Fibroblast of lung (primary cell): ENCODE data around the gene NAP1L1. TPM values are rescaled to one million over a fixed set of nuclear protein-coding genes. Genes with fewer than 3 reads are reported as not detected.

ENCODE experiments used
- DNase-seq, 2 donors: peaks; one replicate each; pipeline versions ENCODE4 v3.0.0 to v3.0.0-alpha.2; 2010; ENCODE audit warnings: low read depth in 2 of 2
- H2AFZ ChIP-seq: 2 replicates; pipeline ENCODE4 v1.5.1; 2012; ENCODE audit warnings: low read length, control low read depth, inconsistent platforms
- H3K27ac ChIP-seq: 2 replicates; pipeline ENCODE4 v1.5.1; 2011; ENCODE audit warnings: low read length, control low read depth; ENCODE audit not compliant: insufficient read depth
- H3K27me3 ChIP-seq: 2 replicates; pipeline ENCODE4 v1.5.1; 2011; ENCODE audit warnings: mild to moderate bottlenecking, low read length; ENCODE audit not compliant: control insufficient read depth, insufficient read depth
- H3K36me3 ChIP-seq: 2 replicates; pipeline ENCODE4 v1.5.1; 2011; ENCODE audit warnings: low read length; ENCODE audit not compliant: control insufficient read depth, insufficient read depth
- H3K4me1 ChIP-seq: 2 replicates; pipeline ENCODE4 v1.5.1; 2011; ENCODE audit warnings: low read length; ENCODE audit not compliant: control insufficient read depth, insufficient read depth; ENCODE audit errors: extremely low read depth
- H3K4me2 ChIP-seq: 2 replicates; pipeline ENCODE4 v1.5.1; 2011; ENCODE audit warnings: low read length, control low read depth; ENCODE audit not compliant: insufficient read depth; ENCODE audit errors: extremely low read depth
- H3K4me3 ChIP-seq, 4 experiments: fragments of 200-600 bp in 1 of 4; sonication (generic) in 1 of 4; replicated peaks in 1 of 4; 2 replicates each; pipeline ENCODE4 v1.5.1; 2011 to 2016; ENCODE audit warnings: low read length in 4 of 4, low read depth in 3 of 4, mild to moderate bottlenecking in 3 of 4, control low read depth in 2 of 4, inconsistent platforms in 1 of 4, mixed read lengths in 1 of 4; ENCODE audit not compliant: insufficient read depth in 1 of 4; ENCODE audit errors: control extremely low read depth in 1 of 4
- H3K79me2 ChIP-seq: 2 replicates; pipeline ENCODE4 v1.5.1; 2012; ENCODE audit warnings: mild to moderate bottlenecking, low read length, inconsistent platforms; ENCODE audit not compliant: control insufficient read depth, insufficient read depth
- H3K9ac ChIP-seq: 2 replicates; pipeline ENCODE4 v1.5.1; 2011; ENCODE audit warnings: mild to moderate bottlenecking, low read length, control low read depth; ENCODE audit not compliant: insufficient read depth
- H3K9me3 ChIP-seq: 2 replicates; pipeline ENCODE4 v1.5.1; 2012; ENCODE audit warnings: low read depth, low read length; ENCODE audit not compliant: control insufficient read depth, insufficient read depth
- H4K20me1 ChIP-seq: 2 replicates; pipeline ENCODE4 v1.5.1; 2011; ENCODE audit warnings: low read length; ENCODE audit not compliant: control insufficient read depth, insufficient read depth; ENCODE audit errors: extremely low read depth
- EZH2 ChIP-seq: IDR thresholded peaks from 2 replicates; pipeline ENCODE4 v1.5.1; 2012; ENCODE audit warnings: low read length, control low read depth, mild to moderate bottlenecking; ENCODE audit errors: missing control alignments
- polyA plus RNA-seq, 2 donors: library from polyadenylated mRNA; depleted of rRNA in 1 of 2; stranded (reverse) in 1 of 2; unstranded in 1 of 2; fragments of >200 nt; gene quantifications; 2 replicates each; pipeline ENCODE4 v1.2.1, GENCODE V29; 2011 to 2012; ENCODE audit warnings: missing spikeins in 1 of 2
- total RNA-seq: library from RNA; depleted of rRNA; stranded (reverse); fragments of >200 nt; gene quantifications from 2 replicates; pipeline ENCODE4 v1.2.1, GENCODE V29; 2014
- TF ChIP-seq, protein P1 (sequence below), 2 donors: IDR thresholded peaks in 1 of 2; conservative IDR thresholded peaks in 1 of 2; 1 replicate in 1 of 2; 2 replicates in 1 of 2; pipeline ENCODE4 v1.5.1; 2011 to 2012; ENCODE audit warnings: low read length in 2 of 2, control low read depth in 1 of 2, inconsistent platforms in 1 of 2, low read depth in 1 of 2, mild to moderate bottlenecking in 1 of 2

The NAP1L1 gene
- total and polyA plus RNA-seq, 2 donors (not counting 1 experiment from before 2014, with no cell fraction given) = 275 to 695 TPM

DNA sequence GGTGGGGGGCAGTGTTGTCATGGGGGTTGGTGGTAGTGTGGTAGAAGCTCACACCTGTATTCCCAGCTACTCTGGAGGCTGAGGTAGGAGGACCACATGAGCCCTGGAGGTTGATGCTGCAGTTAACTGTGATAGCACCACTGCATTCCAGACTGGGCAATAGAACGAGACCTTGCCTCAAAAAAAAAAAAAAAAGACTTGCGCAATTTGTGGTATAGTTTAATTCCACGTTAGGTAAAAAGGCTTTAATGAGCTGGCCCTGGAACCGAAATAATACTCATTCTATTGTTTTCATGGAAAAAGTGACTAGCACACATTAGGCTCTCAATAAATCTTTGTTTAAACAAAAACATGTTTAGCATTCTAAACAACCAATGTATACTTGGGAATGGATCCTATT lies 25.4 kb upstream of the NAP1L1 start:
- no peaks in the 10 kb centered on the region for H3K9me3 ChIP-seq
- no peak for DNase-seq
- H3K79me2 ChIP-seq = no peaks in the 10 kb centered on the region
- H2AFZ ChIP-seq = no peak overlapping the region
- H3K36me3 ChIP-seq = no peaks in the 10 kb centered on the region
- no peaks in the 10 kb centered on the region for H3K4me1 ChIP-seq
- H3K9ac ChIP-seq = no peak overlapping the region
- H4K20me1 ChIP-seq = no peaks in the 10 kb centered on the region
- TF ChIP-seq, protein P1, sequence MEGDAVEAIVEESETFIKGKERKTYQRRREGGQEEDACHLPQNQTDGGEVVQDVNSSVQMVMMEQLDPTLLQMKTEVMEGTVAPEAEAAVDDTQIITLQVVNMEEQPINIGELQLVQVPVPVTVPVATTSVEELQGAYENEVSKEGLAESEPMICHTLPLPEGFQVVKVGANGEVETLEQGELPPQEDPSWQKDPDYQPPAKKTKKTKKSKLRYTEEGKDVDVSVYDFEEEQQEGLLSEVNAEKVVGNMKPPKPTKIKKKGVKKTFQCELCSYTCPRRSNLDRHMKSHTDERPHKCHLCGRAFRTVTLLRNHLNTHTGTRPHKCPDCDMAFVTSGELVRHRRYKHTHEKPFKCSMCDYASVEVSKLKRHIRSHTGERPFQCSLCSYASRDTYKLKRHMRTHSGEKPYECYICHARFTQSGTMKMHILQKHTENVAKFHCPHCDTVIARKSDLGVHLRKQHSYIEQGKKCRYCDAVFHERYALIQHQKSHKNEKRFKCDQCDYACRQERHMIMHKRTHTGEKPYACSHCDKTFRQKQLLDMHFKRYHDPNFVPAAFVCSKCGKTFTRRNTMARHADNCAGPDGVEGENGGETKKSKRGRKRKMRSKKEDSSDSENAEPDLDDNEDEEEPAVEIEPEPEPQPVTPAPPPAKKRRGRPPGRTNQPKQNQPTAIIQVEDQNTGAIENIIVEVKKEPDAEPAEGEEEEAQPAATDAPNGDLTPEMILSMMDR (conservative IDR thresholded peaks at IDR 0.05 in 1 of 2, IDR thresholded peaks at IDR 0.05 in 1 of 2; ENCODE audit: low read depth in 1 of 2, low read length in 2 of 2) = no peak
- TF ChIP-seq EZH2 = no peak
- no peak overlapping the region for H3K4me2 ChIP-seq
- no peaks in the 10 kb centered on the region for H3K27me3 ChIP-seq
- H3K4me3 ChIP-seq = no peak overlapping the region
- no peak overlapping the region for H3K27ac ChIP-seq

DNA sequence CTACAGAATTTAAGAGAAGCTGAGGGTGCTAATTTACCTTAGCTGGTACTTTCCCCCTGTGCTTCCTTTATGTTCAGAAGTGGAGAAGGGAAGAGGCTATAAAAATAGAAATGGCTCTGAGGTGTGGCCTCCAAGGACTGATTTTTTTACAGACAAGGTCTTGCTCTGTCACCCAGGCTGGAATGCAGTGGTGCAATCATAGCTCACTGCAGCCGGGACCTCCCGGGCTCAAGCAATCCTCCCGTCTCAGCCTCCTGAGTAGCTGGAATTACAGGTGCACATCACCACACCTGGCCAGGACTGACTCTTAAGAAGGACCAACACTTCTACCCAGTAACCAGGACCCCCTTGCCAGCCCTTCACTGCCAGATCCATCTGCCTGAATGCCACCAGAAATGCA lies 23.9 kb upstream of the NAP1L1 start:
- Histone ChIP-seq H3K9ac (no peak overlapping the region), H2AFZ (no peak overlapping the region), H3K4me2 (no peak overlapping the region), H3K79me2 (no peaks in the 10 kb centered on the region), H3K27me3 (no peaks in the 10 kb centered on the region), H3K9me3 (no peaks in the 10 kb centered on the region), H3K36me3 (no peaks in the 10 kb centered on the region), H3K4me3 (no peak overlapping the region), H3K27ac (no peak overlapping the region), H4K20me1 (no peaks in the 10 kb centered on the region), H3K4me1 (no peaks in the 10 kb centered on the region)
- DNase-seq = no peak
- TF ChIP-seq, protein P1 (conservative IDR thresholded peaks at IDR 0.05 in 1 of 2, IDR thresholded peaks at IDR 0.05 in 1 of 2; ENCODE audit: low read depth in 1 of 2, low read length in 2 of 2) = no peak
- TF ChIP-seq EZH2 = no peak

DNA sequence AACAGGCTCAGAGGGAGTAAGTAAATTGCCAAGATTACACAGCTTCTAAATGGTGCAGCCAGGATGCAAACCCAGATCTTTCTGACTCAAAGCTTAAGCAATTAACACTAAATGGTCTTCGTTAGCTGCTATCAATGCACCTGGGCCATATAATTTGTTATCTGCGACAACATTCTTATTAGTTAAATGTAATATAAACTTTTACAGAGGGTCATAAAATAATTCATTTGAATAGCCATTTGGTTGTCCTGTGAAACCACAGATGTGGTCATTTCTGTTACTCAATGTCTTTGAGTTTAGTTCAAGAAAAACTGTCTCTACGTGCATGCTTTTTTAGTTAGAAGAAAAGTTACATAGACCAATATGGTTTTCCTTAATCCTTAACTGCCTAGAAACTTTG lies 22.1 kb upstream of the NAP1L1 start:
- TF ChIP-seq, protein P1 (conservative IDR thresholded peaks at IDR 0.05 in 1 of 2, IDR thresholded peaks at IDR 0.05 in 1 of 2; ENCODE audit: low read depth in 1 of 2, low read length in 2 of 2) = no peak
- TF ChIP-seq EZH2 = no peak
- Histone ChIP-seq H3K36me3 (no peaks in the 10 kb centered on the region), H2AFZ (no peak overlapping the region), H3K4me2 (no peak overlapping the region), H3K4me3 (no peak overlapping the region), H3K9ac (no peak overlapping the region), H4K20me1 (no peaks in the 10 kb centered on the region), H3K9me3 (no peaks in the 10 kb centered on the region), H3K4me1 (peaks cover 2% of the 10 kb centered on the region), H3K27ac (no peak overlapping the region), H3K27me3 (no peaks in the 10 kb centered on the region), H3K79me2 (no peaks in the 10 kb centered on the region)
- peak in 1 of 2 donors; percentile 65 for DNase-seq
